GM18499 (cell line): ENCODE results near the gene NRIP1.
"Not testable (repeated sequence)": the region's sequence is repeated elsewhere in the genome, so short reads cannot be mapped to it uniquely, and the experiment has no call there.

Source experiments
- ATAC-seq: cut with Tn5 transposase; IDR thresholded peaks from one replicate; pipeline ENCODE4 v1.9.1; 2021; ENCODE audit warnings: moderate number of reproducible peaks; ENCODE audit not compliant: insufficient read depth, unreplicated experiment

NRIP1 gene

DNA sequence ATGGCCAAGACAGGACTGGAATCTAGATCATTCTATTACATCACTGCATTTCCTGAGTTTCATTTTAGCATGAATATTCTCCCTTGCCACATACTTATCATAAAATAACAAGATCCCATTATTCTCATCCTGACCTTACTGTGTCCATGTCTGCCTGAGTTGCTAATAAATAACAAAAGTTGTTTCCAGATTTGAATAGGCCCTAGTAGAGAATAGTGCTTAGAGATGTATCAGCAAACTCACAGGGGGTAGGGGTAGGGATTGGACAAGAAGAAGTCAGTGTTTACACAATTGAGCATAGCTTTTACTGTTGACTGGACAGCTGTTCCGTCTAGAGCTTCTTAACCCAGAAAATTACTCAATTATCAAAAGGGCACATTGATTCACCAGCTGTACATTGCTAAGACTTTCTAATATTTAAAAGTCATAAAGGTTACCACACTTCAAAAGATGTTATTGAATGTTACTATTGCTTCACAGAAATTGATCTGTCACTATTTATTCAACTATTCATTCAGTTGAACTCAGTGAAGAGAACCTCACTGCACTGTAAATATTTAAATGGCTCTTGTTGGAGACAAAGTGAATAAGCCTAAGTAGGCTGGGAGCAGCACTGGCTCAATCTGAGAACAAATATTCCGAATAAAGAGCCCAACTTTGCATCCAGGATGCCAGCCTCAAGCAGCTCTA, 121.9 kb downstream of the NRIP1 start:
- ATAC-seq: no peak

DNA sequence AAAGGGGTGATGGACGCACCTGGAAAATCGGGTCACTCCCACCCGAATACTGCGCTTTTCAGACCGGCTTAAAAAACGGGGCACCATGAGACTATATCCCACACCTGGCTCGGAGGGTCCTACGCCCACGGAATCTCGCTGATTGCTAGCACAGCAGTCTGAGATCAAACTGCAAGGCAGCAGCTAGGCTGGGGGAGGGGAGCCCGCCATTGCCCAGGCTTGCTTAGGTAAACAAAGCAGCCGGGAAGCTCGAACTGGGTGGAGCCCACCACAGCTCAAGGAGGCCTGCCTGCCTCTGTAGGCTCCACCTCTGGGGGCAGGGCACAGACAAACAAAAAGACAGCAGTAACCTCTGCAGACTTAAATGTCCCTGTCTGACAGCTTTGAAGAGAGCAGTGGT, 137.5 kb downstream of the NRIP1 start:
- not testable (repeated sequence) for ATAC-seq

DNA sequence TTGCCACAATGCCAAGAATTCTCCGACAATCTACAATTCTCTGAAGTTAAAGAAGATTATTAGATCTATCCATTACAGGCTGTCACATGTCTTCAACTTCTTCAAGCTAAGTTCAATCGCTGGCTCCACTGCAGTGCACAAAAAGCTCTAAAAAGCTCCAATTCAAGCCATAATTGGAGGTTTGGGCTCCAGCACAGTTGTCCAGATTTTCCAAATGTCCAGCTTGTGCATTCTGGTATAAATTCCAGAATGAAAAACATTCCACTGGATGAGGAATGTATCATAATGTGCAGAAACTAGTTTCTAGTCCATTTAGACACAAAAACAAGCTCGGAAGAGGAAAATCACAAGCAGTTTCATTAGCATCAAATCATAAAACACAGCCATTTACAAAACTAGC, 138.6 kb downstream of the NRIP1 start:
- no peak for ATAC-seq

GRCh38 chr21:14923468-14923867, 141.3 kb downstream of the NRIP1 start:
- no peak for ATAC-seq

DNA sequence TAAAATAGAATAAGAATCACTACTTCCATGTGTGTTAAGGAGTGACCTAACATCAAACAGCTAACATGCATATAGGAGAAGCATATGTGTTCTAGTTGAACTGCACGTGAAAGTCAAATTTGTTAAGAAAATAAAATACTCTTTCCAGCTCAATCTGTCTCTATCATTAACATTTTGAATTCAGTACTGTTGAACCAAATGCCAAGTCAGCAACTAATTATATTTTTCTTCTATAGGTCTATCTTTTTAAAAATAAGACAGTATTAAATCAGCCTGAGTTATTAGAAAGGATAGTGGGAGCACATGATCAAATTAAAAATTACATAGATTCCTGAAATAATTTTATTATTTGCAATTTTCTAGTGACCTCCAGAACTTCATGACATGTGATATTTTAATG, 141.8 kb downstream of the NRIP1 start:
- ATAC-seq: no peak

GRCh38 chr21:14918527-14918926, 146.3 kb downstream of the NRIP1 start:
- no peak for ATAC-seq

- ATAC-seq: no peak
These were observed 147.0 kb downstream of the NRIP1 start for GRCh38 chr21:14917762-14918161.

GRCh38 chr21:14916676-14917141, 148.1 kb downstream of the NRIP1 start:
- ATAC-seq: no peak

GRCh38 chr21:14913638-14914037, 151.2 kb downstream of the NRIP1 start:
- no peak for ATAC-seq

- no peak for ATAC-seq
These were observed 153.4 kb downstream of the NRIP1 start for GRCh38 chr21:14911351-14911750.
